Activated naive CD4-positive, alpha-beta T cell treated with anti-CD3 and anti-CD28 coated beads for 36 hours (primary cell): ENCODE results near the gene SLC2A1. TPM values are rescaled to one million over a fixed set of nuclear protein-coding genes. Genes with fewer than 3 reads are reported as not detected.

Source experiments
- CTCF ChIA-PET: fragments of 350-600 bp; sonication (Branson Sonifier 250); formaldehyde crosslinking; loops from one replicate; lab custom pipeline; 2021; ENCODE audit warnings: antibody characterized with exemption; lab: Charles Lee
- DNase-seq: peaks from one replicate; pipeline ENCODE4 v3.0.0-alpha.2; 2020
- H3K27ac Mint-ChIP-seq: one replicate; pipeline ENCODE4 v1.8.0; 2021; ENCODE audit warnings: mild to moderate bottlenecking, mixed read lengths
- H3K27me3 Mint-ChIP-seq: one replicate; pipeline ENCODE4 v1.8.0; 2021; ENCODE audit warnings: low read depth, mixed read lengths
- H3K36me3 Mint-ChIP-seq: one replicate; pipeline ENCODE4 v1.8.0; 2021; ENCODE audit warnings: low read depth, mixed read lengths
- H3K4me1 Mint-ChIP-seq: one replicate; pipeline ENCODE4 v1.8.0; 2021; ENCODE audit warnings: low read depth, mixed read lengths
- H3K4me3 Mint-ChIP-seq: one replicate; pipeline ENCODE4 v1.8.0; 2021; ENCODE audit warnings: mild to moderate bottlenecking, moderate library complexity, mixed read lengths
- H3K9me3 Mint-ChIP-seq: one replicate; pipeline ENCODE4 v1.8.0; 2021; ENCODE audit warnings: mixed read lengths
- intact Hi-C: fragments of 100-400 bp; cut with micrococcal nuclease; formaldehyde crosslinking; loops from one replicate; pipeline ENCODE4 v1.15.1; 2023
- total RNA-seq, 2 experiments: library from RNA; stranded (reverse); gene quantifications; one replicate each; pipeline ENCODE4 v1.2.3, GENCODE V29; 2021

SLC2A1 gene
- total RNA-seq, 2 experiments from 2014 or later: 21.2 to 22.7 TPM

DNA sequence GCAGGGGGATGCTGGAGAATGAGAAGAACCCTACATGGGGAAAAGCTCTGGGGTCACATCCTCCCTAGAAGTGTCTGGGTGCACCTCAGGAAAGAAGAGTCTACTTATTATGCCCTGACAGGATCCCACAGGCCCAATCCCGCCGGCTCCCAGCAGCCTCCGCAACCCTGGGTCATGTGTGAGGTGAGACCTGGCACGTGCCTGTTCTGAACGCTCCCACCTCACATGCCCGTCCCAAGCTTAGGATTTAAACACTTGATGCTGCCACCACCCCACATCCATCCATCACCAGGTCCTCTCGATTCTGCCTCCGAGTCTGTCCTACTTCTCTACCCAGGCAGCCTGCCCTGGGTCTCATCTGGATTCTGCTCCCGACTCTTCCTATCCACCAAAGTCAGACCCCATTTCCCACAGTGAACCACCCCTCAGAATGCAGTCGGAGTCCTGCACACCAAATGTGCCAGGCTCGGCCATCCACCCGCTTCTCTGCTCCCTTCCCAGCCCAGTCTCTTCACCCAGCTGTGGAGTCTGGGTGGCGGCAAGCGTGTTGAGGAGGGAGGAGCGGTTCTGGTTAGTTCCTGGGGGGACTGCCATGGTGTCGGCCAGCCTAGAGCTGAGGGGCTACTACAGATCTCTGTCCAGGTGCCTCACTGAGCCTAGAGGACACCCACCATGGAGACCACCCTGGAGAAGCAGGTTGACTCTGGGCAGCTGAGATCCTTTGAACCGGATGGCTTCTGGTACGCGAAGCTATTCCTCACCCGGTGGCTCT is 23.9 kb downstream of the SLC2A1 start:
- intact Hi-C loops: no loop called here
- CTCF ChIA-PET: interaction anchor here (1.4 kb wide), 1 partner anchor 12 kb away, joined by 5 read pairs; no protein-coding TSS in a partner anchor
- peaks cover 92% of the 10 kb centered on the region for H3K4me1 Mint-ChIP-seq
- H3K27ac Mint-ChIP-seq: peak overlapping the region; percentile 97
- H3K36me3 Mint-ChIP-seq: peaks cover 46% of the 10 kb centered on the region
- H3K27me3 Mint-ChIP-seq: no peaks in the 10 kb centered on the region
- no peaks in the 10 kb centered on the region for H3K9me3 Mint-ChIP-seq
- H3K4me3 Mint-ChIP-seq: no peak overlapping the region
- DNase-seq: no peak

DNA sequence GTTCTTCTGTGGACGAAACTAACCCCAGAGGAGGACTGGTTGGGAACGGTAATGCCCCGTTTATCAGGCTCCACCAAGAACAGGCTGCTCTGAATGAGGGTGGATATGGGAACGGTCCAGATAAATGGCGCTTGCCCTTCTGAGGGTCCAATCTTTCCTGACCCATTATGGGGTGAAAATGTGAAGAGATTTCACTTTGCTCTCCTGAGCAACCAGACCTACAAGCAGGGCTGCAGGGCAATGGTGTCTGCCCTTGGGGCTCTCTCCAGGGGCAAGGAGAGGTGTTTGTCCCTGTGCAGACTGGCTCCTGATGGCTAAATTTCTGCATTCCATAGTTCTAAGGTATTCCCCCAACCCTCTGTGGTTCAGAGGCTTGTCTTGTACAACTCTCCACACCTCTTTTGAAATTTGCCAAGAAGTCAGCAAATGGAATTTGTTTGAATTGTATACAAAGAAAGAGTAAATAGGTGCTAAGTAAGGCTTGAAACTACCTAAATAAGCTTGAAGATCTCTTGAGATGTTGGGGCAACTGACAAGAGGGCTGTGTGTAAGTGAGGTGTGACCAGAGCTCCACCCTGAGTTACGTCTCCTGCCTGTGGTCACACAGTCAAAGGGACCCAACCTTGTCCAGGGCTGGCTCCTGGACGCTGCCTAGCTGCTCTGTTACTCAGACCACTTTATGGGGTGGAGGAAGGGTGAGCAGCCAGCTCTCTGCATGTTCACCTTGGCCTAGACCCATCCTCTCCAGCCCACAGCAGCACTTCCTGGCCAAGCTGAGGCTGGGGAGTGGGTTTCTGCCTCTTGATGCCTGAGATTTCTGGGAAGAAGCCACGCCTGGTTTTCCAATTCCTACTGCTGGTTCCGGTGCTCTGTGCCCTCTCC is 24.8 kb downstream of the SLC2A1 start:
- no peak for DNase-seq
- H3K4me1 Mint-ChIP-seq: peaks cover 84% of the 10 kb centered on the region
- no peak overlapping the region for H3K4me3 Mint-ChIP-seq
- H3K27ac Mint-ChIP-seq: peak overlapping the region; percentile 97
- intact Hi-C loops: no loop called here
- CTCF ChIA-PET: no interaction called here
- H3K9me3 Mint-ChIP-seq: no peaks in the 10 kb centered on the region
- H3K27me3 Mint-ChIP-seq: no peaks in the 10 kb centered on the region
- peaks cover 46% of the 10 kb centered on the region for H3K36me3 Mint-ChIP-seq

DNA sequence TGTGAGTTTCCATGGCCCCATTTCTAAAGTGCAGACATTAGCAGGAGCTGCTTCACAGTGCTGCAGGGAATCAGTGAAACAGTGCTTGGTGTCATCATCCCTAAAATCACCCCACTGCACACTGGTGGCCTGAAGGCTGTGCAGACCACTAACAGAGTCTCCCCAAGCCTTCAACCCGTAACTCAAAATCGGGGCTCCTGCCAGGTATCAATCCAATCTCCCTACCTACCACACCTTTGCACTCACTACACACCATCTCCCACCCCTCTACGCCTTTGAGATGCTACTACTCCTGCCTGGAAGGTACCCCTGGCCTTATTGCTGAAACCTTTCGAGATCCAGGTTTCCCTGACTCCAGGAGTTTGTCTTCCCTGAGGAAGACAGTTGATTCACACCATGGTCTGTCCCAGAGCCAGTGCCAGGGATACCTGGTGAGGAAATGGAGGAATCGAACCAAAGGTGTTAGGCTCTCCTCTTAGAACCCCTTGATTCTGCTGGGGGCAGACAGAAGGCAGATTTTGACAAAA is 25.5 kb downstream of the SLC2A1 start:
- H3K4me1 Mint-ChIP-seq: peaks cover 77% of the 10 kb centered on the region
- DNase-seq: no peak
- no peak overlapping the region for H3K4me3 Mint-ChIP-seq
- H3K27me3 Mint-ChIP-seq: no peaks in the 10 kb centered on the region
- CTCF ChIA-PET: no interaction called here
- no peaks in the 10 kb centered on the region for H3K9me3 Mint-ChIP-seq
- intact Hi-C loops: no loop called here
- peak overlapping the region; percentile 97 for H3K27ac Mint-ChIP-seq
- H3K36me3 Mint-ChIP-seq: peaks cover 44% of the 10 kb centered on the region

DNA sequence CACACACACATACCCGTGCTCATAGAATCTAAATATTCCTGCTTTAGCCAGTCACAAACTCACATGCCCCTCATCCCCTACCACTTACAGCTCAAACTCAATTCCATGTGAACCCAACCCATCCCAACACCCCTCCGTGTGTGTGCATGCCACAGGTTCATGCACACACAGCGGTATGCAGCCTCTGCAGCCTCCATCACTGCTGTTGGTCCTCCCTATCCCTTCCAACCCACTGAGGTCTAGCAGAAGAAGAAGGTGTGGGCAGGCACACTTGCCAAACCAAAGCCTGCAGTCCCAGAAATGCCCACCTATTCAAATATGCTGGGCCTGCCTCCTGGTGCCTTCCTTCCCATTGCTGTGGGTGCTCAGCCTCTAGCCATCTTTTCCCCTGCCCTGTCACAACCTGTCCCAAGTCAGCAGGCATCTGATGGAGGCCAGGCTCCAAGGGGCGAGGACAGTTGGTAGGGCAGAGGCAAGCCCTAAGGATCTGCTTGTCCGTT is 26.2 kb downstream of the SLC2A1 start:
- Mint-ChIP-seq H3K36me3 (peaks cover 47% of the 10 kb centered on the region), H3K27ac (peak overlapping the region; percentile 97), H3K9me3 (no peaks in the 10 kb centered on the region), H3K4me3 (peak overlapping the region; percentile 49), H3K4me1 (peaks cover 71% of the 10 kb centered on the region), H3K27me3 (no peaks in the 10 kb centered on the region)
- CTCF ChIA-PET: interaction anchor here (1.0 to 1.7 kb wide), 3 partner anchors 27 to 164 kb away, joined by 3 to 14 read pairs (median 4); partner anchors contain the start of gene SLC2A1
- no peak for DNase-seq
- intact Hi-C loops: loop anchor here (1.0 kb wide), 3 partner anchors 8 to 26 kb away; partner anchors contain the start of gene SLC2A1

DNA sequence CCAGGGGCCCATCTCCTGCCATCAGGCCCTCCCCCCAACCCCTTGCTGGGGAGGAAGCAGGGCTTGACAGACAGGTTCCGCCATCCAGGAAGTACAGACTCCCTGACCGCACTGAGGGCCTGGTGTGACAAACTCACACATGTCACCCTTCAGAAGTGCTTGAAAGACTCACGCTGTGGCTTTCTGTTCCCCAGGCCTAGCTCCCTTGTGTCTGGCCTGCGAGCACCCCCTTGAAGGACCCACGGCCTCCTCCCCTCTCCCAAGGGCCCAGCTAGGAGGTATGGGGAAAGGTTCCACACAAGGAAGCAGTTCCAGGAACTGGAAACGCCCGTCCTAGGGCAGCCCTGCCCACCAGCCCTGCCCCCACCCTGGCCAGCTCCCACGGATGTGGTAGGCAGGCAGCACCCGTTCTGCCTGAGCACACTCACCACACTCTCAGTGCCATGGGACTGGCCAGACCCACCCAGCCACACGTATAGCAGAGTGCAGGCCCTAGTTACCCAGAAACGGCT is 26.7 kb downstream of the SLC2A1 start:
- intact Hi-C loops: loop anchor here (1.0 kb wide), 4 partner anchors 8 to 141 kb away; partner anchors contain the start of gene SLC2A1
- peak overlapping the region; percentile 49 for H3K4me3 Mint-ChIP-seq
- CTCF ChIA-PET: interaction anchor here (0.6 to 1.7 kb wide), 5 partner anchors 25 to 164 kb away, joined by 3 to 14 read pairs (median 4); partner anchors contain the start of gene SLC2A1
- peak; percentile 88 for DNase-seq
- no peaks in the 10 kb centered on the region for H3K9me3 Mint-ChIP-seq
- peak overlapping the region; percentile 97 for H3K27ac Mint-ChIP-seq
- peaks cover 46% of the 10 kb centered on the region for H3K36me3 Mint-ChIP-seq
- peaks cover 66% of the 10 kb centered on the region for H3K4me1 Mint-ChIP-seq
- no peaks in the 10 kb centered on the region for H3K27me3 Mint-ChIP-seq

DNA sequence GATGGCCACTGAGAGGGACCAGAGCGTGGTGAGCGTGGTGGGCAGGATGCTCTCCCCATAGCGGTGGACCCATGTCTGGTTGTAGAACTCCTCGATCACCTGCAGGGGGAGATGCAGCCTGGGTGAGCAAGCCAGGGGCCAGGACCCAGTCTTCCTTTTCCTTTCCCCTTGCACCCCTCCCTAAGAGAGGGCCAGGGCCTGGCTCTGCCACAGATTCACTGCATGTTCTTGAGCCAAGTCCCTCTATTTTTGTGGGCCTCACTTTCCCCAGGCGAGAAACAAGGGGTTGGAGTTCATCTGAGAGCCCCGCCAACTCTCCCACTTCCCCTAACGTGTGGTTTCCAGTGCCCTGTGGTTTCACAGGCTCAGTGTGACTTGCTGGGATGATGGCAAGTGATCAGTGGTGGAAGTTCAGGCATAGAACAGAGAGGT is 27.5 kb downstream of the SLC2A1 start:
- Mint-ChIP-seq H3K9me3 (no peaks in the 10 kb centered on the region), H3K27ac (peak overlapping the region; percentile 97), H3K4me1 (peaks cover 57% of the 10 kb centered on the region), H3K27me3 (no peaks in the 10 kb centered on the region), H3K4me3 (peak overlapping the region; percentile 60), H3K36me3 (peaks cover 45% of the 10 kb centered on the region)
- CTCF ChIA-PET: interaction anchor here (0.6 to 1.7 kb wide), 3 partner anchors 28 to 142 kb away, joined by 3 to 14 read pairs (median 4); partner anchors contain the start of gene SLC2A1
- intact Hi-C loops: loop anchor here (1.0 kb wide), 1 partner anchor 142 kb away; no protein-coding TSS in a partner anchor
- peak; percentile 65 for DNase-seq

DNA sequence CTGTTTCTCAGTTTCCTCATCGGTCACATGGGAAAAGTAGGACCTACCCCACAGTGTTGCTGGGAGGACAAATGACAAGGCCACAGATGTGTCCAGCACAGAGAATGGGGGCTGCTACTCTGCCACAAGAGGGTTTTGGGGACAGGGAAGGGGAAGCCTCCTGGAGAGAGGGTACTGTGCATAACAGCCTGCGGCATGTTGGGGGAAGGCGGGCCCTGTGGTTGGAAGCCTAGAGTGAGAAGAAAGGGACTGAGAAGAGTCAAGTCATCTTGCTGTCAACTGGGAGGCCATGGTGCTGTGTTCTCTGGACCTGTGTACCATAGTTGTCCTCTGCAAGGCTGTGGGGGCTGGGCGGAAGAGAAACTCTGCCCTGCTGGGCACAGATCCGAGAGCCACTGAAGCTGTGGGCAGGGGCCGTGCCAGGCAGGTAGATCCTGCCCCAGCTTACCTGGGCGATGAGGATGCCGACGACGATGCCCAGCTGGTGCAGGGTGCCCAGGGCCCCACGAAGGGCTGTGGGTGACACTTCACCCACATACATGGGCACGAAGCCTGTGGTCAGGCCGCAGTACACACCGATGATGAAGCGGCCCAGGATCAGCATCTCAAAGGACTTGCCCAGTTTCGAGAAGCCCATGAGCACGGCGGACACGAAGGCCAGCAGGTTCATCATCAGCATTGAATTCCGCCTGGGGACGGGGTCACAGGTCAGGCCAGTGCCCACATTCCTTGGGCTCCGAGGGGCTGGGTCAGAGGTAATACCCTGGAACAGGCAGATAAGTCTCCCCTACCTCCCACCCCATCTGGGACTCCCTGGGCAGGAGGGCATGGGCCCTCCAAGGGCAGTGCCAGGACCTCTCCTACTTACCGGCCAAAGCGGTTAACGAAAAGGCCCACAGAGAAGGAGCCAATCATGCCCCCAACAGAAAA is 28.2 kb downstream of the SLC2A1 start:
- peaks cover 46% of the 10 kb centered on the region for H3K36me3 Mint-ChIP-seq
- H3K27me3 Mint-ChIP-seq: no peaks in the 10 kb centered on the region
- H3K4me3 Mint-ChIP-seq: no peak overlapping the region
- CTCF ChIA-PET: no interaction called here
- H3K9me3 Mint-ChIP-seq: no peaks in the 10 kb centered on the region
- H3K4me1 Mint-ChIP-seq: peaks cover 57% of the 10 kb centered on the region
- intact Hi-C loops: loop anchor here (1.0 kb wide), 1 partner anchor 143 kb away; no protein-coding TSS in a partner anchor
- H3K27ac Mint-ChIP-seq: peak overlapping the region; percentile 97
- no peak for DNase-seq

DNA sequence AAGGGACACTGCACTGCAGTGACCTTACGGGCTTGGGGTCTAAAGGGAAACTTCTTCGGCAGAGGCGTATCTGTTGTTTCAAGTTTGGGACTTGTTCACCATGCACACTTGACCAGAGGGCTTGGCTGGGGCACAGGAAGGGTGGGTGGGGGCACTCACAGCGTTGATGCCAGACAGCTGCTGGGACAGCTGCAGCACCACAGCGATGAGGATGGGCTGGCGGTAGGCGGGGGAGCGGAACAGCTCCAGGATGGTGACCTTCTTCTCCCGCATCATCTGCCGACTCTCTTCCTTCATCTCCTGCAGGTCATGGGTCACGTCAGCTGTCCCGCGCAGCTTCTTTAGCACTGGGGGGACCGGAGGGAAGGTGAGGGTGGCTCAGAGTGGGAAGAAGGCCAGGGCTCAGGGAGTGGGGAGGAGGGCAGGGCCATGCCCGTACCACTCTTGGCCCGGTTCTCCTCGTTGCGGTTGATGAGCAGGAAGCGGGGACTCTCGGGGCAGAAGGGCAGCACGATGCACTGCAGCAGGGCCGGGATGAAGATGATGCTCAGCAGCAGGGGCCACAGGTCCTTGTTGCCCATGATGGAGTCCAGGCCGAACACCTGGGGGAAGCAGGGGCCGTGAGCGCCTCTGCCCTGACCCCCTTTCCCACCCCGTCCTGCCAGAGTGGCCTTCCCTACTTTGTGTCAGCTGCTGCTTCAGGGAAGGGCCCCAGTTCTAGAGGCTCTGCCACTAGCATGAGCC is 29.1 kb downstream of the SLC2A1 start:
- H3K9me3 Mint-ChIP-seq: no peaks in the 10 kb centered on the region
- no peak overlapping the region for H3K4me3 Mint-ChIP-seq
- peaks cover 45% of the 10 kb centered on the region for H3K36me3 Mint-ChIP-seq
- H3K4me1 Mint-ChIP-seq: peaks cover 55% of the 10 kb centered on the region
- peak overlapping the region; percentile 61 for H3K27ac Mint-ChIP-seq
- DNase-seq: no peak
- no peaks in the 10 kb centered on the region for H3K27me3 Mint-ChIP-seq
- intact Hi-C loops: no loop called here
- CTCF ChIA-PET: no interaction called here

DNA sequence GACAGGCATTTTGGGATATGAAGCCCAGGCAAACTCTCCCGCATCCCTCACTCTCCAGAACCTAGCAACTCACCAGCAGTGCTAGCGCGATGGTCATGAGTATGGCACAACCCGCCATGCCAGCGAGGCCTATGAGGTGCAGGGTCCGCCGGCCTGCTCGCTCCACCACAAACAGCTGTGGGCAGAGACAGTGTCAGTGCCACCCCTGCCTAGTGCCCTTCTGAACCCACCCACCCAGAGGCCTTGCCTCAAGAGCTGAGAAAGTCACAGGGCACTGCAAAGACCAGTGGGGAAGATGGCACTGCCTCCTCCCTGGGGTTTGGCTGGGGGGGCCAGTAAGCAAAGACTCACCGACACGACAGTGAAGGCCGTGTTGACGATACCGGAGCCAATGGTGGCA is 29.8 kb downstream of the SLC2A1 start:
- peak overlapping the region; percentile 61 for H3K27ac Mint-ChIP-seq

DNA sequence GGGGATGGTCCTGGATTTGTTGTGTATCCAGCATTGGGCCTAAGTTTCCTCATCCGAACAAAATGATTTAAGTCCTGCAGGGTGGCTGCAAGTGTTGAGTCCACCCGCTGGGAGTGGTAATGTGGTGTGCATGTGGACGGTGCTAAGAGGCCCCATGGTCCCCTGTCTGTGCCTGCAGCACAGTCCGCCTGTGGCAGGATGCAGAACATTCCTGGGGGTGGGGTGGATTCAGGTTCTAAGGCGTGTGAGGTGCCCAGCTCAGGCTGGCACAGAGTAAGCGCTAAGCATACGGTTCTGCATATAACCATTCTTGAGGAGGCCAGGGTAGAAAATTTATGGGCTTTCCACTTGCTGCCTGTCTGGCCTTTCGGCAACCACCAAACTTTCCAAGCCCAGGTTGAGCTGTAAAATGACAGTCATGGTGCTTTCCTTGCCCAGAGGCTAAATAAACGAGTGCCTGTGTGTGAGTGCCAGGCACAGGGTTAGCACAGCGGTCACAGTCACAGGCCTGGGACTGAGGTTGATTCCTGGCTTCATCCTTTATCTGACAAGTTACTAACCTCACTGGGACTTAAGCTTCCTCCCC is 30.7 kb downstream of the SLC2A1 start:
- intact Hi-C loops: no loop called here
- H3K9me3 Mint-ChIP-seq: no peaks in the 10 kb centered on the region
- no peak overlapping the region for H3K4me3 Mint-ChIP-seq
- no peak for DNase-seq
- no peaks in the 10 kb centered on the region for H3K27me3 Mint-ChIP-seq
- CTCF ChIA-PET: interaction anchor here (0.7 to 1.2 kb wide), 2 partner anchors 12 to 146 kb away, joined by 3 to 7 read pairs; no protein-coding TSS in a partner anchor
- H3K27ac Mint-ChIP-seq: no peak overlapping the region
- H3K36me3 Mint-ChIP-seq: peaks cover 44% of the 10 kb centered on the region
- H3K4me1 Mint-ChIP-seq: peaks cover 49% of the 10 kb centered on the region

More for the DNA sequence above, 29.8 kb downstream of the SLC2A1 start:
- intact Hi-C loops: no loop called here
- Mint-ChIP-seq H3K36me3 (peaks cover 44% of the 10 kb centered on the region), H3K27me3 (no peaks in the 10 kb centered on the region), H3K9me3 (no peaks in the 10 kb centered on the region), H3K4me1 (peaks cover 51% of the 10 kb centered on the region), H3K4me3 (no peak overlapping the region)
- DNase-seq: no peak
- CTCF ChIA-PET: interaction anchor here (1.2 kb wide), 1 partner anchor 145 kb away, joined by 7 read pairs; no protein-coding TSS in a partner anchor
